HUES64 (cell line): Measurements from ENCODE around the gene HPSE2.

Experiments used
- H3K27ac ChIP-seq: 2 replicates; pipeline ENCODE4 v1.7.0; 2013; ENCODE audit warnings: low read depth, low read length, inconsistent platforms
- H3K27me3 ChIP-seq: 2 replicates; pipeline ENCODE4 v1.6.1; 2013; ENCODE audit warnings: mild to moderate bottlenecking, low read length; ENCODE audit not compliant: insufficient read depth
- H3K36me3 ChIP-seq: 2 replicates; pipeline ENCODE4 v1.6.1; 2013; ENCODE audit warnings: mild to moderate bottlenecking, low read length; ENCODE audit not compliant: insufficient read depth
- H3K4me1 ChIP-seq: 2 replicates; pipeline ENCODE4 v1.6.1; 2013; ENCODE audit warnings: mild to moderate bottlenecking, low read length, moderate library complexity; ENCODE audit not compliant: insufficient read depth
- H3K4me3 ChIP-seq: 2 replicates; pipeline ENCODE4 v1.5.1; 2013; ENCODE audit warnings: mild to moderate bottlenecking, low read length, moderate library complexity
- H3K9ac ChIP-seq: 2 replicates; pipeline ENCODE4 v1.6.1; 2013; ENCODE audit warnings: mild to moderate bottlenecking, low read depth, low read length
- H3K9me3 ChIP-seq: 2 replicates; pipeline ENCODE4 v1.6.1; 2013; ENCODE audit warnings: low read depth, low read length; ENCODE audit not compliant: insufficient read depth
- WGBS: fragments of 150-250, 120-280 bp; methylation state at CpG from one replicate; pipeline ENCODE4 v1.1.7; 2013; ENCODE audit warnings: missing lambda C conversion rate; 5-methylcytosine and 5-hydroxymethylcytosine counted together

HPSE2 gene

DNA sequence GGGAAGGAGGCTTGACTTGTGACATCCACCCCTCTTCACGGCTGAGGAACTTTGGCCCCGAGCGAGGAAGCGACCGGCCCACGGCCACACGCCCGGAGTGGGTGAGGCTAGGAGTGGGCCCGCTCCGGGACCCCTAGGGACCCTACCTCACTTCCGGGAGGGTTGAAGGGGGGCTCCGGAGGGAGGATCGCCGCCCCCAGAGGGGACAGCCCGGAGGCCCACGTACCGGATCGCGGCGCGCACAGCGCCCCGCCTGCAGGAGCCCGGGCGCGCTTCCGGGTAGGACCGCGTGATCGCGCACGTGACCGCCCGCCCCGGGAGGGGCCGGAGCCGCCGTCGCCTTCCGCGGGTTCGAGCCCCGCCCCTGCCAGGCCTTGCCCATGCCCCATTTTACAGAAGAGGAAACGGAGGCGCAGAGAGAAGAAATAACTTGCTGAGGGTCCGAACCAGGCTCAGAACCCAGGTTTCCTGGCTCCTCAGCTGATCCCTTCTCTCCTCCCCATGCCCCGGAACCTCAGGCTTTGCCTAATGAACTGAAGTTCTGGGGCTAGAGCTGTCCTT is 788.9 kb downstream of the HPSE2 start, which contains the start of gene HPS1:
TSS of gene HPS1 (minus strand) at position 275 of the 561 bp plus-strand sequence. CDS start 3,695 bp downstream, outside the sequence.
- Histone ChIP-seq H3K27ac (peak within 1 kb of the TSS; percentile 62), H3K4me1 (no peaks in the 10 kb centered on the region)
- 3% methylated on average over 47 of the region's 47 CpGs for WGBS

GRCh38 chr10:98446151-98446660 is 789.4 kb downstream of the HPSE2 start:
- H3K27ac ChIP-seq: peak overlapping the region; percentile 62
- H3K36me3 ChIP-seq: peaks cover 39% of the 10 kb centered on the region
- H3K9ac ChIP-seq: peak overlapping the region; percentile 87
- WGBS: 13% methylated on average over 28 of the region's 28 CpGs
- H3K9me3 ChIP-seq: no peaks in the 10 kb centered on the region
- H3K4me1 ChIP-seq: no peaks in the 10 kb centered on the region
- no peaks in the 10 kb centered on the region for H3K27me3 ChIP-seq
- peak overlapping the region; percentile 80 for H3K4me3 ChIP-seq

More for the DNA sequence above, 788.9 kb downstream of the HPSE2 start, which contains the start of gene HPS1:
- no peaks in the 10 kb centered on the region for H3K27me3 ChIP-seq
- peaks cover 34% of the 10 kb centered on the region for H3K36me3 ChIP-seq
- no peaks in the 10 kb centered on the region for H3K9me3 ChIP-seq
- peak within 1 kb of the TSS; percentile 80 for H3K4me3 ChIP-seq
- peak within 1 kb of the TSS; percentile 87 for H3K9ac ChIP-seq

DNA sequence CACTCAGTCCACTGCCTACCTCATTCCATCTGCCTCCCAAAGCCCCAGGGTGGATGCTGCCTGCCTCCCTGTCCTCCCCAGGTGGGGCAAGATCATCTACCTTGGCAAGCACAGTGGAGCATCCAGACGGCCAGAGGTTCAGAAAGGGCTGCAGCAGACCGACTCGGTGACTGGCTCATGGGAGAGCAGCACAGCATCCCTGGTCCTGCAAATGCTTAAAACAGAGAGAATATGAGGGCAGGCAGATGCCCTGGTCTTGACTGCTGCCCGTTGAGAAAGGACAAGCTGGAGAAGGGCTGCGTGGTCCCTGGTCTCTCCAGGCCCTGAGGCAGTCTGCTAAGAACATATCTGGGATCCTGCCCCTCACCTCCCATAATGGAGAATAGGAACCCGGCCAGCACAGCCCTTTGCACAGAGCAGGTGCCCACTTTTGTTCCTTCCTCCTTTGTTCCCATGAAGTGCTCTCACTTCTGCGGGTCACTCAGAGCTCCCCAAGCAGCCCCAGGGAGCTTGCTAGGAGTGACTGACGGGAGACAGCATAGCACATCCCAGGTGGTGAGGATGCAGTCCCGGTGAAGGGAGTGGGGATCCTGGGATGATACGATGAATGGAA is 790.3 kb downstream of the HPSE2 start:
- H3K4me3 ChIP-seq: peak overlapping the region; percentile 80; the same call in 1 of the 2 replicates
- no peaks in the 10 kb centered on the region for H3K27me3 ChIP-seq
- H3K27ac ChIP-seq: no peak overlapping the region
- H3K36me3 ChIP-seq: peaks cover 48% of the 10 kb centered on the region
- H3K9me3 ChIP-seq: no peaks in the 10 kb centered on the region
- H3K4me1 ChIP-seq: no peaks in the 10 kb centered on the region
- WGBS: 91% methylated on average over 10 of the region's 10 CpGs
- H3K9ac ChIP-seq: no peak overlapping the region

DNA sequence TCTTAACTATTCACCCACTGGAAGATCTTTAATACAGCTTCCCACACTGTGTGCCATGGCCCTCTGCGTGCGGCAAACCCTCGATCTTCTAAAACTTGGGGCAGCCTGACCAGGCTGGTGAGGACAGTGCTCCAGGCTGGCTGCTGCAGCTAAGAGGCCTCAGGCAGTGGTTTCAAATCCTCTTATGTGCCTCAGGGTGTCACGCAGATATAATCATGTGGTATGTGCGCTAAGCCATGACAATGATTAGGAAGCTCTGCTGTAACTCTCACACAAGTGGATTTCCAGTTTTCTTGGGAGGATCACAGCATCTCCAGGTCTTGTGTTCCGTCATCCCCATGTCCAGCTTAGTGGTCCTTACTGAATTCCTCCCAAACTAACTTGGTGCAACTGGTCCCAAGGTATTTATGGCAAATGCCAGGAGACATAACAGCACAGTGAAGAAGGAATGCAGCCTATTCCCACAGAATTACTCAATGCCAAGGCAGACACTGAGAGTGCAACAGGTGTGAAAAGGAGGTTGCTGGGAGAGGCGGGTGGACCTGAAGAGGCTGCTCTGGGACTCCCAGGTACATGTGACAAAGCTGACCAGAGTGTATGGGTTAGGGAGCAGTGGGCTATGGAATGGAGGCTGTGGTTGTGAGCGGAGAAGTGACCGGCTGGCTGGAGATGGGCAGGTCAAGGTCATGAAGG is 791.2 kb downstream of the HPSE2 start:
- H3K27me3 ChIP-seq: no peaks in the 10 kb centered on the region
- peaks cover 57% of the 10 kb centered on the region for H3K36me3 ChIP-seq
- H3K9ac ChIP-seq: no peak overlapping the region
- H3K9me3 ChIP-seq: no peaks in the 10 kb centered on the region
- H3K4me1 ChIP-seq: no peaks in the 10 kb centered on the region
- H3K27ac ChIP-seq: no peak overlapping the region
- H3K4me3 ChIP-seq: no peak overlapping the region
- WGBS: 93% methylated on average over 9 of the region's 9 CpGs

DNA sequence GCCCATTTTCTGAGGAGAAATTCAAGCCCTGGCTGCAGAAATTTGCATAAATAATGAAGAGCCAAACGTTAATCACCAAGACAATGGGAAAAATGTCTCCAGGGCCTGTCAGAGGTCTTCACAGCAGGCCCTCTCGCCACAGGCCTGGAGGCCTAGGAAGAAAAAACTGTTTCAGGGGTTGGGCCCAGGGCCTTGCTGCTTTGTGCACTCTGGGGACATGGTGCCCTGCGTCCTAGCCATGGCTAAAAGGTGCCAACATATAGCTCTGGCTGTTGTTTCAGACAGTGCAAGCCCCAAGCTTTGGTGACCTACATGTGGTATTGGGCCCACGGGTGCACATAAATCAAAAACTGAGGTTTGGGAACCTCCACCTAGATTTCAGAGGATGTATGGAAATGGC is 796.9 kb downstream of the HPSE2 start:
- Histone ChIP-seq H3K4me1 (no peaks in the 10 kb centered on the region), H3K9me3 (no peaks in the 10 kb centered on the region; the same call in 1 of the 2 replicates), H3K9ac (no peak overlapping the region), H3K27me3 (no peaks in the 10 kb centered on the region), H3K36me3 (peaks cover 75% of the 10 kb centered on the region), H3K4me3 (no peak overlapping the region), H3K27ac (no peak overlapping the region)
- 78% methylated on average over 4 of the region's 4 CpGs for WGBS

- Histone ChIP-seq H3K9me3 (peaks cover 16% of the 10 kb centered on the region), H3K27ac (no peak overlapping the region), H3K4me3 (no peak overlapping the region), H3K4me1 (no peaks in the 10 kb centered on the region), H3K9ac (no peak overlapping the region), H3K27me3 (no peaks in the 10 kb centered on the region), H3K36me3 (peaks cover 76% of the 10 kb centered on the region)
- 91% methylated on average over 4 of the region's 4 CpGs for WGBS
Observed at GRCh38 chr10:98436704-98437103, 798.9 kb downstream of the HPSE2 start.

GRCh38 chr10:98435178-98435577 is 800.5 kb downstream of the HPSE2 start:
- H3K27me3 ChIP-seq: no peaks in the 10 kb centered on the region
- WGBS: 96% methylated on average over 12 of the region's 12 CpGs
- no peak overlapping the region for H3K4me3 ChIP-seq
- no peaks in the 10 kb centered on the region for H3K4me1 ChIP-seq
- peaks cover 76% of the 10 kb centered on the region for H3K36me3 ChIP-seq
- H3K9ac ChIP-seq: no peak overlapping the region
- H3K9me3 ChIP-seq: peaks cover 21% of the 10 kb centered on the region
- no peak overlapping the region for H3K27ac ChIP-seq

DNA sequence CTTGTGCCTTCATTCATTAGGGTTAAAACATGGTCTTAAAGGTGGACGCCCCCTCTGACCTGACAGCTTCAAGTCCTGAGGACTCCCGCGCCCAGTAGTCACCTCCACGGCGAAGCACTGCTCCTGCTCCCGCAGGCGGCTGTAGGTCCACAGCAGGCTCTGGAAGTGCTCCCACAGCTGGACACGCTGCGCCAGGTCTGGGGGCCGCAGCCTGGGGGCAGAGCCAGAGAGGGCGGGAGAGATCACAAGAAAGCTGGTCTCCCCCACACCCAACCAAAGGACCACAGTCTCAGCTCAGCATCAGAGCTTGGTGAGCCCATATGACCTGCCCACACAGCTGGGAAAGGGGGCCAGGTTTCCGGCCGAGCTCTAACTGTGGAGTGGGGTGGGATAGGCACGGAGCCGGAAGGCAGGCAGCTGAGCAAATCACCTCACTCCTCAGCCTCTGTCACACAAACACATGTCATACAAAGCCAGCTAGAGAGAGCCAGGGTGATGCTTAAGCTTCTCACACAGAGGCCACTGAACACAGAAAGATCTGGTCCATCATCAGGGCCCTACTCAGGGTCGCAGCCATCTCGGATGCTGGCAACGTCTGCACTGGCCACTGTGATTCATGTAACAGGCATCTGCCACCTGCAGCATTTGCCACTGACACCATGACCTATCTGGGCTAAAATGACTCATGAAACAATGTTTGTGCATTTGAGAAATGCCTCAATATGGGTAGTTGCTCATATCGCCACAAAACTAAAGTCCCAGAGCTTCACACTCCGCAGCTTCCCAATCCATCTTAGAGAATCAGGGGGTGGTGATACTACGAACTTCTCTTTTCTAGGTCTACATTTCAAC is 801.5 kb downstream of the HPSE2 start:
- H3K4me1 ChIP-seq: no peaks in the 10 kb centered on the region
- H3K9me3 ChIP-seq: peaks cover 21% of the 10 kb centered on the region
- H3K27me3 ChIP-seq: no peaks in the 10 kb centered on the region
- H3K27ac ChIP-seq: no peak overlapping the region
- no peak overlapping the region for H3K4me3 ChIP-seq
- peaks cover 76% of the 10 kb centered on the region for H3K36me3 ChIP-seq
- WGBS: 95% methylated on average over 21 of the region's 21 CpGs
- no peak overlapping the region for H3K9ac ChIP-seq

GRCh38 chr10:98433371-98433770 is 802.3 kb downstream of the HPSE2 start:
- no peak overlapping the region for H3K27ac ChIP-seq
- H3K9me3 ChIP-seq: peaks cover 21% of the 10 kb centered on the region
- no peaks in the 10 kb centered on the region for H3K27me3 ChIP-seq
- 88% methylated on average over 1 of the region's 1 CpG for WGBS
- no peaks in the 10 kb centered on the region for H3K4me1 ChIP-seq
- H3K36me3 ChIP-seq: peaks cover 74% of the 10 kb centered on the region
- H3K9ac ChIP-seq: no peak overlapping the region
- H3K4me3 ChIP-seq: no peak overlapping the region

DNA sequence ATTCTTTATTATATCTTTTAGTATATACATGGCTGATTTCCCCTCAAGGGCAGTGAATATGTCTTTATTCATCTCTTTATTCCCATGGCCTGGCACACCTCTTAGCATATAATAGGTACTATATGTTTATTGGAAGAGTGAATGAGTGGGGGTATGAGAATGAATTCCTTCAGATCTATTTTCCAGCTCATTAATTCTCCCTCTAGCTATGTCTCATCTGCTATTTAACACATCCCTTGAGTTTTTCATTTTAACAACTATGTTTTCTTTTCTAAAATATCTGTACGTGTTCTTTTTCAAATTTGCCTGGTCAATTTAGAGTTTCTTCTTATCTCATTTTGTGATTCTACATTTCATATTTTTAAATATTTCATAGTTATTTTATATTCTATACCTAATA is 803.3 kb downstream of the HPSE2 start:
- H3K4me1 ChIP-seq: no peaks in the 10 kb centered on the region
- H3K27ac ChIP-seq: no peak overlapping the region
- 100% methylated on average over 1 of the region's 1 CpG for WGBS
- H3K9ac ChIP-seq: no peak overlapping the region
- no peaks in the 10 kb centered on the region for H3K27me3 ChIP-seq
- H3K9me3 ChIP-seq: peaks cover 21% of the 10 kb centered on the region
- peaks cover 78% of the 10 kb centered on the region for H3K36me3 ChIP-seq
- H3K4me3 ChIP-seq: no peak overlapping the region
